HepG2 (cell line): ENCODE data around the gene ELP5. TPM values are rescaled to one million over a fixed set of nuclear protein-coding genes. Genes with fewer than 3 reads are reported as not detected.

Experiments
- ASH2L ChIP-seq: fragments of 300-600, 200-600 bp; sonication (generic); IDR thresholded peaks from 2 replicates; pipeline ENCODE4 v1.7.0; 2017; ENCODE audit warnings: low read depth, mild to moderate bottlenecking, moderate library complexity, mixed read lengths, low read length; ENCODE audit not compliant: insufficient read length
- BATF2 ChIP-seq: sonication (generic); formaldehyde crosslinking; IDR thresholded peaks from 2 replicates; pipeline ENCODE4 v1.8.0; 2022; ENCODE audit warnings: mild to moderate bottlenecking, missing genetic modification reagents, moderate library complexity
- ETS1 ChIP-seq: sonication (generic); formaldehyde crosslinking; IDR thresholded peaks from 2 replicates; pipeline ENCODE4 v1.4.0; 2020; ENCODE audit warnings: missing genetic modification reagents
- RXRA ChIP-seq: sonication (generic); formaldehyde crosslinking; IDR thresholded peaks from 2 replicates; pipeline ENCODE4 v1.5.1; 2020; ENCODE audit warnings: missing genetic modification reagents
- RXRB ChIP-seq: IDR thresholded peaks from 2 replicates; pipeline ENCODE4 v1.6.1; 2016; ENCODE audit warnings: borderline replicate concordance, missing genetic modification reagents, missing compliant biosample characterization
- SIN3B ChIP-seq: fragments of 150-350 bp; IDR thresholded peaks from 2 replicates; pipeline ENCODE4 v1.6.1; 2014; ENCODE audit warnings: low read length
- SMAD1 ChIP-seq: sonication (generic); formaldehyde crosslinking; IDR thresholded peaks from 2 replicates; pipeline ENCODE4 v1.4.0; 2020; ENCODE audit warnings: missing genetic modification reagents, low read depth, mild to moderate bottlenecking, borderline replicate concordance
- SOX13 ChIP-seq, 3 experiments: fragments of 450-650 bp in 1 of 3; sonication (generic) in 1 of 3; formaldehyde crosslinking in 1 of 3; IDR thresholded peaks in 2 of 3; conservative IDR thresholded peaks in 1 of 3; 2 replicates each; pipeline versions ENCODE4 v1.5.0 to v1.6.1; 2016 to 2020; ENCODE audit warnings: antibody characterized with exemption in 1 of 3, mild to moderate bottlenecking in 1 of 3, missing compliant biosample characterization in 1 of 3, missing genetic modification reagents in 1 of 3, moderate library complexity in 1 of 3
- THRA ChIP-seq: sonication (generic); formaldehyde crosslinking; IDR thresholded peaks from 2 replicates; pipeline ENCODE4 v1.4.0; 2020; ENCODE audit warnings: missing genetic modification reagents, borderline replicate concordance
- ZBTB38 ChIP-seq: sonication (generic); formaldehyde crosslinking; IDR thresholded peaks from 2 replicates; pipeline ENCODE4 v1.5.1; 2020; ENCODE audit warnings: mild to moderate bottlenecking, missing genetic modification reagents
- ZNF317 ChIP-seq: sonication (generic); formaldehyde crosslinking; IDR thresholded peaks from 2 replicates; pipeline ENCODE4 v1.5.0; 2020; ENCODE audit warnings: mild to moderate bottlenecking, missing genetic modification reagents
- ZNF33A ChIP-seq: sonication (generic); formaldehyde crosslinking; IDR thresholded peaks from 2 replicates; pipeline ENCODE4 v1.5.1; 2020; ENCODE audit warnings: missing genetic modification reagents, mild to moderate bottlenecking, moderate library complexity, borderline replicate concordance
- ZNF780A ChIP-seq: sonication (generic); formaldehyde crosslinking; IDR thresholded peaks from 2 replicates; pipeline ENCODE4 v1.8.0; 2022; ENCODE audit warnings: mild to moderate bottlenecking, missing genetic modification reagents, moderate library complexity
- ZNF891 ChIP-seq: sonication (generic); formaldehyde crosslinking; IDR thresholded peaks from 2 replicates; pipeline ENCODE4 v1.5.0; 2020; ENCODE audit warnings: mild to moderate bottlenecking, missing genetic modification reagents
- polyA plus RNA-seq, 8 experiments: library from polyadenylated mRNA; depleted of rRNA in 3 of 8; stranded (reverse) in 7 of 8; unstranded in 1 of 8; fragments of >200 nt; fragmentation: Illumina TruSeq in 4 of 8; extraction: Trizol in 4 of 8; gene quantifications; 2 replicates each; pipeline versions ENCODE4 v1.2.1 to v1.2.3, GENCODE V29; 2011 to 2016; ENCODE audit warnings: low read depth in 4 of 8, missing spikeins in 1 of 8, mixed read lengths in 1 of 8; ENCODE audit not compliant: insufficient read depth in 1 of 8
- total RNA-seq, 5 experiments: library from RNA; depleted of rRNA; stranded (reverse); fragments of >200 nt; fragmentation: Illumina TruSeq; extraction: Trizol; gene quantifications; 2 replicates each; pipeline ENCODE4 v1.2.3, GENCODE V29; 2016; ENCODE audit warnings: low read depth in 1 of 5

The ELP5 gene
- total and polyA plus RNA-seq, 2 of the 13 experiments (the other 11 are each of a cell fraction or from before 2014, with no cell fraction given): 67.6 to 69.8 TPM

- peak; percentile 91; the same call in 1 of the 2 replicates for TF ChIP-seq THRA (CRISPR knock-in tag)
- no peak for TF ChIP-seq SOX13 (IDR thresholded peaks at IDR 0.05)
- 0 out of 4 replicates have a peak, but pooled peaks of 1 of the 2 experiments have one; percentile 14 for TF ChIP-seq SOX13 (CRISPR knock-in tag; conservative IDR thresholded peaks at IDR 0.05 in 1 of 2, IDR thresholded peaks at IDR 0.05 in 1 of 2)
- TF ChIP-seq RXRB (CRISPR knock-in tag): peak; percentile 78
- TF ChIP-seq ZNF780A (CRISPR knock-in tag): no peak
- TF ChIP-seq ZNF317 (CRISPR knock-in tag): no peak
- TF ChIP-seq ZBTB38 (CRISPR knock-in tag): no peak
- no peak for TF ChIP-seq BATF2 (CRISPR knock-in tag)
- TF ChIP-seq ASH2L: no peak
- TF ChIP-seq ETS1: no peak
- TF ChIP-seq RXRA (CRISPR knock-in tag): peak; percentile 95
- TF ChIP-seq ZNF33A (CRISPR knock-in tag): no peak
- no peak for TF ChIP-seq ZNF891
- TF ChIP-seq SIN3B: no peak
- no peak for TF ChIP-seq SMAD1
Measured at GRCh38 chr17:7293816-7294613, 42.0 kb downstream of the ELP5 start (continued).
